SK-N-SH treated with all-trans-retinoic acid at 6 μM for 48 hours (cell line): ENCODE results near the gene CACNA2D2.

Experiments used
- ATAC-seq: fragments of 200-7000 bp; cut with Tn5 transposase; 3 replicates; pipeline ENCODE4 v1.9.1; 2020; ENCODE audit warnings: mild to moderate bottlenecking, moderate library complexity
- ARNTL ChIP-seq: fragments of 450-650 bp; formaldehyde crosslinking; IDR thresholded peaks from 2 replicates; pipeline ENCODE4 v1.5.0; 2020; ENCODE audit warnings: low read depth, mild to moderate bottlenecking, moderate library complexity, borderline replicate concordance
- BACH2 ChIP-seq: fragments of 250-450 bp; sonication (Bioruptor Pico); IDR thresholded peaks from 2 replicates; pipeline ENCODE4 v1.9.0; 2021; ENCODE audit warnings: mild to moderate bottlenecking, borderline replicate concordance
- CREB5 ChIP-seq: fragments of 250-450 bp; sonication (Bioruptor Pico); IDR thresholded peaks from 2 replicates; pipeline ENCODE4 v1.5.1; 2020; ENCODE audit warnings: low read depth, mild to moderate bottlenecking, moderate library complexity
- CSDC2 ChIP-seq: fragments of 250-450 bp; sonication (Bioruptor Pico); IDR thresholded peaks from 2 replicates; pipeline ENCODE4 v1.5.0; 2020; ENCODE audit warnings: mild to moderate bottlenecking, moderate library complexity
- ESRRG ChIP-seq: fragments of 250-450 bp; sonication (Bioruptor Pico); IDR thresholded peaks from 2 replicates; pipeline ENCODE4 v1.6.1; 2021; ENCODE audit warnings: mild to moderate bottlenecking
- GLIS3 ChIP-seq: fragments of 250-450 bp; sonication (Bioruptor Pico); IDR thresholded peaks from 2 replicates; pipeline ENCODE4 v1.5.0; 2020; ENCODE audit warnings: mild to moderate bottlenecking, moderate library complexity
- ISL1 ChIP-seq: fragments of 250-450 bp; sonication (Bioruptor Pico); IDR thresholded peaks from 2 replicates; pipeline ENCODE4 v2.1.2; 2022; ENCODE audit warnings: mild to moderate bottlenecking, moderate library complexity
- OSR1 ChIP-seq: fragments of 250-450 bp; sonication (Bioruptor Pico); IDR thresholded peaks from 2 replicates; pipeline ENCODE4 v1.8.0; 2022; ENCODE audit warnings: moderate library complexity, mild to moderate bottlenecking, inconsistent platforms
- PATZ1 ChIP-seq: fragments of 250-450 bp; sonication (Bioruptor Pico); IDR thresholded peaks from 2 replicates; pipeline ENCODE4 v1.8.0; 2020; ENCODE audit warnings: mild to moderate bottlenecking, moderate library complexity, borderline replicate concordance
- PPARA ChIP-seq: fragments of 250-450 bp; sonication (Bioruptor Pico); IDR thresholded peaks from 2 replicates; pipeline ENCODE4 v1.5.0; 2020; ENCODE audit warnings: mild to moderate bottlenecking, borderline replicate concordance
- RARB ChIP-seq: fragments of 250-450 bp; sonication (Bioruptor Pico); IDR thresholded peaks from 2 replicates; pipeline ENCODE4 v1.8.0; 2021; ENCODE audit warnings: mild to moderate bottlenecking, moderate library complexity
- SNAI2 ChIP-seq: fragments of 250-450 bp; sonication (Bioruptor Pico); IDR thresholded peaks from 2 replicates; pipeline ENCODE4 v1.5.0; 2020; ENCODE audit warnings: mild to moderate bottlenecking, moderate library complexity
- TOX ChIP-seq: fragments of 250-450 bp; sonication (Bioruptor Pico); IDR thresholded peaks from 2 replicates; pipeline ENCODE4 v1.8.0; 2021; ENCODE audit warnings: mild to moderate bottlenecking, moderate library complexity, borderline replicate concordance
- TSHZ2 ChIP-seq: fragments of 250-450 bp; sonication (Bioruptor Pico); IDR thresholded peaks from 2 replicates; pipeline ENCODE4 v1.5.0; 2020; ENCODE audit warnings: mild to moderate bottlenecking, moderate library complexity
- ZFP3 ChIP-seq: fragments of 250-450 bp; sonication (Bioruptor Pico); IDR thresholded peaks from 2 replicates; pipeline ENCODE4 v1.5.0; 2020; ENCODE audit warnings: mild to moderate bottlenecking, moderate library complexity
- ZFP30 ChIP-seq: fragments of 450-650 bp; formaldehyde crosslinking; IDR thresholded peaks from 2 replicates; pipeline ENCODE4 v1.5.0; 2022; ENCODE audit warnings: mild to moderate bottlenecking, moderate library complexity
- ZNF70 ChIP-seq: fragments of 450-650 bp; formaldehyde crosslinking; IDR thresholded peaks from 2 replicates; pipeline ENCODE4 v1.5.0; 2020; ENCODE audit warnings: mild to moderate bottlenecking, moderate library complexity
- ZNF8 ChIP-seq: fragments of 450-650 bp; formaldehyde crosslinking; IDR thresholded peaks from 2 replicates; pipeline ENCODE4 v1.5.0; 2020; ENCODE audit warnings: mild to moderate bottlenecking, moderate library complexity
- TF ChIP-seq, protein P1 (sequence below): fragments of 250-450 bp; sonication (Bioruptor Pico); IDR thresholded peaks from 2 replicates; pipeline ENCODE4 v1.8.0; 2021; ENCODE audit warnings: low read depth, mild to moderate bottlenecking, moderate library complexity, borderline replicate concordance
- TF ChIP-seq, protein P2 (sequence below): fragments of 250-450 bp; sonication (Bioruptor Pico); IDR thresholded peaks from 2 replicates; pipeline ENCODE4 v1.5.1; 2021; ENCODE audit warnings: mild to moderate bottlenecking, moderate library complexity

The CACNA2D2 gene

DNA sequence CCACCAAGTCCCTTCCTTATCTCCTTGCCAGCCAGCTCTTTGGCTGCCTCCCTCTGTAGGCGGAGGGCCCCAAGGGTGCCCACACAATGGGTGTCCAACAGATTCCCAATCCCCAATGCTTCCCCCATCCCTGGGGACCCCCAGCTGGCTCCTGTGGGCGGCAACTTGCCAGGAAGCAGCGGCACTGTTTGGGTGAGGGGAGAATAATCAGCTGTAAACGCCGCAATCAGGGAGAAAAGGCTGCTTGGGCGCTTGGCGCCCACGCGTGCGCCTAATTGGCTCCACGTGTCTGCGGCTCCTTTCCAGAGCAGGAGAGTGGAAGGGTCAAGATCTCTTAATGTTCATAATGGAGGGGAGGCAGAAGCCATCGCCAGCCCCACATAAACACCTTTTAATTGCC is 76.2 kb downstream of the CACNA2D2 start (continued):
- TF ChIP-seq, protein P1, sequence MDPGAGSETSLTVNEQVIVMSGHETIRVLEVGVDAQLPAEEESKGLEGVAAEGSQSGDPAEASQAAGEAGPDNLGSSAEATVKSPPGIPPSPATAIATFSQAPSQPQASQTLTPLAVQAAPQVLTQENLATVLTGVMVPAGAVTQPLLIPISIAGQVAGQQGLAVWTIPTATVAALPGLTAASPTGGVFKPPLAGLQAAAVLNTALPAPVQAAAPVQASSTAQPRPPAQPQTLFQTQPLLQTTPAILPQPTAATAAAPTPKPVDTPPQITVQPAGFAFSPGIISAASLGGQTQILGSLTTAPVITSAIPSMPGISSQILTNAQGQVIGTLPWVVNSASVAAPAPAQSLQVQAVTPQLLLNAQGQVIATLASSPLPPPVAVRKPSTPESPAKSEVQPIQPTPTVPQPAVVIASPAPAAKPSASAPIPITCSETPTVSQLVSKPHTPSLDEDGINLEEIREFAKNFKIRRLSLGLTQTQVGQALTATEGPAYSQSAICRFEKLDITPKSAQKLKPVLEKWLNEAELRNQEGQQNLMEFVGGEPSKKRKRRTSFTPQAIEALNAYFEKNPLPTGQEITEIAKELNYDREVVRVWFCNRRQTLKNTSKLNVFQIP = no peak
- TF ChIP-seq ZFP30 (CRISPR knock-in tag) = no peak

GRCh38 chr3:50425911-50426310 is 77.5 kb downstream of the CACNA2D2 start:
- TF ChIP-seq CSDC2 (CRISPR knock-in tag) (no peak), TOX (CRISPR knock-in tag) (no peak), ZNF8 (CRISPR knock-in tag) (no peak), RARB (CRISPR knock-in tag) (no peak), ZFP30 (CRISPR knock-in tag) (no peak), SNAI2 (CRISPR knock-in tag) (no peak), PPARA (CRISPR knock-in tag) (no peak), PATZ1 (CRISPR knock-in tag) (no peak), BACH2 (CRISPR knock-in tag) (no peak), ZNF70 (CRISPR knock-in tag) (no peak), CREB5 (CRISPR knock-in tag) (no peak), GLIS3 (CRISPR knock-in tag) (no peak), ESRRG (CRISPR knock-in tag) (no peak), OSR1 (CRISPR knock-in tag) (no peak), ZFP3 (CRISPR knock-in tag) (no peak), ARNTL (CRISPR knock-in tag) (no peak), ISL1 (CRISPR knock-in tag) (no peak)
- TF ChIP-seq, protein P2, sequence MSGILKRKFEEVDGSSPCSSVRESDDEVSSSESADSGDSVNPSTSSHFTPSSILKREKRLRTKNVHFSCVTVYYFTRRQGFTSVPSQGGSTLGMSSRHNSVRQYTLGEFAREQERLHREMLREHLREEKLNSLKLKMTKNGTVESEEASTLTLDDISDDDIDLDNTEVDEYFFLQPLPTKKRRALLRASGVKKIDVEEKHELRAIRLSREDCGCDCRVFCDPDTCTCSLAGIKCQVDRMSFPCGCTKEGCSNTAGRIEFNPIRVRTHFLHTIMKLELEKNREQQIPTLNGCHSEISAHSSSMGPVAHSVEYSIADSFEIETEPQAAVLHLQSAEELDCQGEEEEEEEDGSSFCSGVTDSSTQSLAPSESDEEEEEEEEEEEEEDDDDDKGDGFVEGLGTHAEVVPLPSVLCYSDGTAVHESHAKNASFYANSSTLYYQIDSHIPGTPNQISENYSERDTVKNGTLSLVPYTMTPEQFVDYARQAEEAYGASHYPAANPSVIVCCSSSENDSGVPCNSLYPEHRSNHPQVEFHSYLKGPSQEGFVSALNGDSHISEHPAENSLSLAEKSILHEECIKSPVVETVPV (CRISPR knock-in tag) = no peak
- TF ChIP-seq, protein P1 = no peak
- no peak for ATAC-seq

DNA sequence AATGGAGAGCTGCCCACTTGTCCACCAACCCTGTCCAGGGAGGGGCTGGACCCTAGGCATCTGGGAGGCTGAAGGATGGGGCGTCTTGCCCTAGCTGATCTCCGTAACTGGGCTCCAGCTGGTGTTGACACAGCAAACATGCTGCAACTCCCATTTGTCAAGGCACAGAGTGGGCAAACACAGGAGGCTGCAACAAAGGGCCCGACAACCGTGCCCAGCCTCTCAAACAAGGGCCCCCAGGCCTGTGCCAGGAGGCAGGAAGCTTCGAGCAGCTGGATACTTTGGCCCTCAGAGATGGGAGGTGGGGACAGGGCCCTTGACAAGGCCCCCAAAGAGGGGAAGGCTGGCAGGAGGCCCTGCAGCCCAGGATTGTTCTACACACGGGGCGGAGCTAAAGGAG is 79.9 kb downstream of the CACNA2D2 start:
- TF ChIP-seq TSHZ2 (CRISPR knock-in tag) = no peak
- no peak for TF ChIP-seq RARB (CRISPR knock-in tag)
- no peak for ATAC-seq
